Skin of body (tissue), 1 donor: ENCODE data around the gene FAM210B. TPM values are rescaled to one million over a fixed set of nuclear protein-coding genes. Genes with fewer than 3 reads are reported as not detected.

ENCODE experiments used
- total RNA-seq: library from RNA; depleted of rRNA; stranded (reverse); fragments of >200 nt; gene quantifications from one replicate; pipeline ENCODE4 v1.2.3, GENCODE V29; 2014

Gene FAM210B
- total RNA-seq, 1 donor from 2014 or later: 39.7 TPM

Other genes starting within 250 kb of the FAM210B start
- gene MC3R, start 110.2 kb upstream of the FAM210B start, total RNA-seq: not detected
- 8.3 TPM for gene AURKA, start 33.2 kb downstream of the FAM210B start, total RNA-seq
- gene CSTF1, start 33.7 kb downstream of the FAM210B start, total RNA-seq: 23.0 TPM
- 0.89 TPM for gene CASS4, start 53.3 kb downstream of the FAM210B start, total RNA-seq
- 44.7 TPM for gene RTF2, start 109.7 kb downstream of the FAM210B start, total RNA-seq
- gene FAM209A, start 165.8 kb downstream of the FAM210B start, total RNA-seq: not detected
- not detected for gene FAM209B, start 174.3 kb downstream of the FAM210B start, total RNA-seq